Dedifferentiated amniotic fluid mesenchymal stem cell (primary cell): ENCODE data around the gene ERC2.

ENCODE experiments used
- DNase-seq: peaks from one replicate; pipeline ENCODE4 v3.0.0-alpha.2; 2016; ENCODE audit errors: extremely low spot score

Gene ERC2

DNA sequence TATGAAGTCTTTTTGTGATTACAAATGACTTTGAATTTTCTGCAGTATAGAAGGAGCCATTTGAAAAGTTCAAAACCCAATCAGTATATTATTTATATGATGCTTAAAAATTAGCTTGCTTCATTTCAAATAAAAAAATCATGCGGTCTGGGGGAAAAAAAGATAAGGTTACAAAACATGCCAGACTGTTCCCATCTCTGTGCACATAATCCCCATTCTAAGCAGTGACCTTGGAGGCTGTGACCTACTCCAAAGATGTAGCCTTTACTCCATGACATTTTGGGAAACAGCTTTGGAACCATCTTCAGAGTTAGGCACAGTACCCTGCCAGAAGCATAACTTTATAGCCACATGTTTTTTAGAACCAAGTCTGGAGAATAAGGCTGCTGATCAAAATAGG is 533.5 kb downstream of the ERC2 start:
- no peak for DNase-seq

DNA sequence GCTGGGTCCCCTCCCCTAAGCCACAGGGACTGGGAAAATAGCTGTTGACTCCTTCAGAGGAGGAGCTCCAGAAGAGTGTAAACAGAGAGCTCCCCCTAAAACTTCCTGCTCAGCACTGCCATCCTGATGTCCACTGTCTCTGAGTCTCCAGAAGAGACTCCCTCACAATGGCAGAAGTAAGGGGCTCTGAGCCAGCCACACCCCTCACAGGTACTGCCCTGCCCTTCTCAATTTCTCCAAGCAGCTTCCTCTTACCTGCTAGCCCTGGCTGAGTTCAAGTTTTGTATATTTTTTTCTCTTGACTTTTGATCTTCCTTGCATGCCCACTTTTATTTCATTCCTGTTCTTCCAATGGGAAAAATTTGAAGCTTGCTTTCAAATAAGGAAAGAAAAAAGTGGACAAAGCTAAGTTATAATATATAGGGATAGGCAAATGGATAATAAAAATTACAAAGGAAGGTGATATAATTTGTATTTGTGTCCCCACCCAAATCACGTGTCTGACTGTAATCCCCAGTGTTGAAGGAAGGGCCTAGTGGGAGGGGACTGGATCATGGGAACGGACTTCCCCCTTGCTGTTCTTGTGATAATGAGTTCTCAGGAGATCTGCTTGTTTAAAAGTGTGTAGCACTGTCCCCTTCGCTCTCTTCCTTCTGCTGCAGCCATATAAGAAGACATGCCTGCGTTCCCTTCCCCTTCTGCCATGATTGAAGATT is 539.0 kb downstream of the ERC2 start:
- DNase-seq: no peak

DNA sequence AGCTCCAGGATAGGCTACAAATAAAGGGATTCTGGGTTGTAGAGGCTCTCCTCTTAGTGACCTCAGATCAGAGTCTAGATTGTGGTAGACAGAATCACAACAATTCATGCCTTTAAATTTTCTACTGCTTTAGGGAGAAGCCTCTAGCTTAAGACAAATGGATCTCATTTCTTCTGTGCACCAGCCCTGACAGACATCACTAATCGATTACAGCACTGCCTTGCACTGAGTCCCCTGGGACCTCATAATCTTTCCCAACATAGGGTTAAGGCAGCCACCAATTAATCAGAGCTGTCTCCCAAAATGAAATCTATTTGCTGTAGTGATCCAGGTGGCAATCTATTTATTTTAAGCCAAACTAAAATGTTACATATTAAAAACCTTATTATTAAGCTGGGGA is 544.6 kb downstream of the ERC2 start:
- no peak for DNase-seq

DNA sequence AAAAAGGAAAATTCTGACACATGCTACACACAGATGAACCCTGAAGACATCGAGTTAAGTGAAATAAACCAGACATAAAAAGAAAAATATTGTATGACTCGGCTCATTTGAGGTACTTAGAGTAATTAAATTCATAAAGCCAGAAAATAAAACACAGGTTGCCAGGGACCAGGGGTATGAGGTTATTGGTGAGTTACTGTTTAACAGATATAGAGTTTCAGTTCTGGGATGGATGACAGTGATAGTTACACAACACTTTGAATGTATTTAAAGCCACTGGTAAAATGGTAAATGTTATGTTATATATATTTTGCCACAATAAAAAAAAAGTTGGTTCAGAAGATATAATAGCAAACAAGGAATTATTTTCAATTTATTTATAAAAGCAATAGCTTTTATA is 545.1 kb downstream of the ERC2 start:
- no peak for DNase-seq

DNA sequence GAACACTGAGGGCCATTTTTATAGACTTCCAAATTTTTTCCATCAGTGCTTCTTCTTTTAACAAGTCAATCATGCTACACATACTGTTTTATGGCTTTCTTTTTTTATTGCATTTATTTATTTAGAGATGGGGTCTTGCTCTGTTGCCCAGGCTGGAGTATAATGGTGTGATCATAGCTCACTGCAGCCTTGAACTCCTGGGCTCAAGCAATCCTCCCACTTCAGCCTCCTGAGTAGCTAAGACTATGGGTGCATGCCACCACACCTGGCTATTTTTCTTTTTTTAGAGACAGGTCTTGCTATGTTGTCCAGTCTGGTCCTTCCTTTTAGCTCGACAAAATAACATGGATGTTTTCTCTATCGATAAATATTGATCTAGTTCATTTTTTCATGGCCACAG is 555.4 kb downstream of the ERC2 start:
- no peak for DNase-seq

DNA sequence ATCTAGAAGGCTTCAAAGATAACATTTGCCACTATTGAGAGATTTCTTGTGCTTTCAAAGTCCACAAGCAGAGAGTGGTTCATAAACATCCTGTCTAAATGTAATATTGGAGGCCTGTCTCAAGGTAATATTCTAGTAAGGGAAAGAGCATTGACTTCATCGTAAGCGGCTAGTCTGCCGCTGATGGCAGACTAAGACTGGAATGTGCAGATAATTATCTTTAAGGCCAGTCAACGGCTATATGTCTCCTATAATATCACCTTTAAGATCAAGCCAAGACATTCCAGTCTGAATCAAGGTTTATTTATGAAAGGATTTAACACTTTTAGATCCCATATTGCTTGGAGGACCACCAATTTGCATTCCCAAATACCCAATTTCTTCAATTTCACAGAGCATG is 557.0 kb downstream of the ERC2 start:
- no peak for DNase-seq

DNA sequence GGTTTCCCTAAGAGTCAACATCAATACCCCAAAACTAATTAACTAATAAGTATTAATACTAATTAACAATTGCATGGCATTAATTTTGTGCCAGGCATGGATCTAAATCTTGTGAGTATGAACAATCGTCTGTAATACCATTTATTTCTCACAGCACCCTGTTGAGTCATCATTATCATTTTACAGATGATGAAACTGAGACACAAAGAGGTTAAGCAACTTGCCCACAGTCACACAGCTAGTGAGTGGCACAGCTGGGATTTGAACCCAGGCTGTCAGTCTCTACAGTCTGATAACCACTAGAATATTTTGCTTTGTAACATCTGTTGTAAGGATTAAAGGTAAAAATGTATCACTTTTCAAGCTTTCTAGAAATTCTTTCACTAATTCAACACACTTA is 557.7 kb downstream of the ERC2 start:
- DNase-seq: no peak

DNA sequence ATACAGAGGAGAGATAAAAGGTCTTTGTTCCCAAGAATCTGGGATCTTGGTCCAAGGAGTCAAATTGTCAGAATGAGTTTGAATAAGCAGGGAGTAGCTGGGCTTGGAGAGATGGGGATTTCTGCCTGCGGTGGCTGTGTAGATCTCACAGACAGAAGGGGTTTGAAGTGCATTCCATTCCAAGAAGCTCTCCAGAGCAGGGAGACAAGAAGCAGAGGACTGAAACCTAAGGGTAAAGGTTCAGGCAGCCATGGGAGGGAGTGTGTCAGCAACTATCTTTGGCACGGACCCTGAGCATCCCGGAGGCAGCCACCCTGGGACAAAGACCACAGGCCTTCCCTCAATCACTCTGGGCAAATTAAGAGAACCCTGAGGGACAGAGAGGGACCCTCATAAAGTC is 558.9 kb downstream of the ERC2 start:
- no peak for DNase-seq

DNA sequence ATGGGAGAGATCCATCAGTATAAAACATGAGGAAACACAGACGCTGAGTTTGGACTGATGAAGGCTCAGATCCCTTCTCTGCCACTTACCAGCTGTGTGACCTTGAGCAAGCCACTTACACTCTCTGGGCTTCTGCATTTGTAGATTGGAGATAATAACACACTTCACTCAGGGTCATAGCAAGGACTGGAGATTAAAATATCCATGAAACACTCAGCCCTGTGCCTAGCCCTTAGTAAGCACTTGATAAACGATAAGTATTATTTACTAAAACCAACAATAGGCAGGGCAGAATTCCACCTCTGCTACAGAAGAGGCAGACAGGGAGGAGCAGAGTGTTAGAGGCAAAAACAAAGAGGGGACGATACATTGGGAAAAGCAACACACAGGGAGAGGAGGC is 560.7 kb downstream of the ERC2 start:
- no peak for DNase-seq

DNA sequence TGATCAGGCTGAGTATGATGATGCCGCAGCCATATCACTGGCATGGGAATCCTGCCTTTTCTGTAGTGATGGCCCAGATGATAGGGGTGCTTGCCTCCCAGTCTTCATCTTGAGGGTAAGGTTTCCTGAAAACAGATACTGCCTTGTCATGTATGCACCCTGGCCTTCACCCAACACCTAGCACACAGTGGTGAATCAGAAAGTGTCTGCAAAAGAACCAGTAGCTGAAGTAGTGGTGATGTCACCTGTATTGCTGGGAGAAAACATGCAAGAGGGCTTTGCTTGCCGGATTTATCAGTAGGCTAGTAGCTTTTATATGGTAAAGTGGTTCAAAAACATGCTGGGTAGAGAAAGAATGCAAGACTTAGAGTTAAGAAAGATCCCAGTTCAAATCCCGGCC is 561.4 kb downstream of the ERC2 start:
- DNase-seq: no peak

DNA sequence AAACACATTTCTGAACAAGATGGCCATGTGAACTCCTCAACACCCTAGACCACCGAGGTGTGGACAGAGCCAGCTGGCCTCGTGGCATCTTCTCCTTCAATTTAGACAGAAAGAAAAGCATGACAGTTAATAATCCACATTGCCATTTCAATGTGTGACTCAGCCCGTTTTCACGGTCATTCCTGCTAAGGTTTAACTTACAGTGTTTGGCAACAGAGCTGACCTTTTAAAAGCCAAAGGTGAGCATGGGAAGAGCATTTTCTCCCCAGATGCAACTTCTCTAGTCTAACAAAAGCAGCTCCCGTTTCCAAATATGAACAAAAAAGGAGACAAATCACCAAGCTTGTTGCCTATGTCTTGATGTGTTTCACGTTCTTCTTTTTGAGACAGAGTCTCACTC is 563.6 kb downstream of the ERC2 start:
- no peak for DNase-seq

DNA sequence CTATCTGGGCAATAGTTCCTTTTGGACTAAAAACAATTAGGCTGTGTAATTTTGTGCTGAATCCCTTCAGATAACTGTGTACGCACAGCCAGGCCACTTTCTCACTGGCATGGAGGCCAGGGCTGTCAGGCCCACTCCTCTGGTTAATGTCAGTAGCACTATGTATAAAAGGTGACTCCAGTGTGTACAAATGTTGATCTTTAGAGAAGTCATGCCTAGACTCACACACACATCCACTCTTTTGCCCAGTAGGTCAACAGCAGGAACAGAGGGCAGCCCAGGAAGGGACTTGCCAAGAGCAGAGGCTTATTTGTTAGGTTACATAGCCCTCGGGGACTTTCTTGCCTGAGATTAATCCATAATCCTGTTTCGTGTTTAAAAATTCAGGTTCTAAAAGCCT is 564.6 kb downstream of the ERC2 start:
- no peak for DNase-seq

DNA sequence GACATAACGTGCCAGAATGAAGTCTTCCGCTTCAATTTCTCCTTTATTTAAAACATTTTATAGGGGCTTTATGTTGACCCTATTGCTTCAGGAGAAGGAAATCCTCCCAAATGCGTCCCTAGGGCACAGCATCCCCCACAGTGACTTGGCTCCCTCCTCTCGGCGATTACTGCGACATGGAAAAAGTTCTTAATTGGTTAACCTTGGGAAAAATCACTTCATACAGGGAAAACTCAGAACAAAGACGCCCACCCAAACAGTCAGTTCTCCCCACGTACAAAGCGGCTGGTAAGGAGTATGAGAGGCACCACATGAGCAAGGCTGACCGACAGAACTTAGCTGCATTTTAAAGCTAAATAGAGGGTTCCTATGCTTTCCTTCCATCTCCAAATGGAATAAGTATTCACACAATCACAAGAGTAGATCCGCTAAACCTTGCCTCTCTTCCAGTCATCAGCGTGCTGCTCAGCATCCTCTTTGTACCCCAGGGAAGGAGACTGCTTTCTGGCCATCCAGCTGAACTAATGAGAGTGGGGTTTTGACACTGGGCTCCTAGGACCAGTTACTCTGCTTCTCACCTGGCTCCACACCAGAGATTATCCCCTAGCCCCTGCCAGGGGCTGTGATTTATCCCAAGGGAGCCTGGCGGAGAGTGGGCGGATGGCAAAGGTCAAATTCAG is 565.9 kb downstream of the ERC2 start:
- no peak for DNase-seq

DNA sequence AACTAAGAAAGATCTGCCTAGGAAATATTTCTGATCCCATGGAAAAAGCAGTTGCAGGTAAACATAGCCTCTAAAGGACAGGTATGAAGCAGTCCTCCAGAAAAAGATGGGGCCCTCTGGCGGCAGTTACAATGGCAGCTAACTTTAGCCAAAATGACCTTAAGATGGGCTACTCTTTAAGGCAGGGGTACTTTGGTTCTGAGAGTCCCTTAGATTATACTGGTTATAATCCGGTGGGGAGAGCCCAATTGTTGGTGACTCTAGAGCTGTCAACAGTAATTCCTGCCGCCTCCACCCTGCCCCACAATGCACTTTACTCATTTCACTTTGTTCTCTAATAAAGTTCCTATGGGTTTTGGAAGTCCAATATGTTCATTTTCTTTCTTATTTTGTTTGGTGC is 568.4 kb downstream of the ERC2 start:
- DNase-seq: no peak

DNA sequence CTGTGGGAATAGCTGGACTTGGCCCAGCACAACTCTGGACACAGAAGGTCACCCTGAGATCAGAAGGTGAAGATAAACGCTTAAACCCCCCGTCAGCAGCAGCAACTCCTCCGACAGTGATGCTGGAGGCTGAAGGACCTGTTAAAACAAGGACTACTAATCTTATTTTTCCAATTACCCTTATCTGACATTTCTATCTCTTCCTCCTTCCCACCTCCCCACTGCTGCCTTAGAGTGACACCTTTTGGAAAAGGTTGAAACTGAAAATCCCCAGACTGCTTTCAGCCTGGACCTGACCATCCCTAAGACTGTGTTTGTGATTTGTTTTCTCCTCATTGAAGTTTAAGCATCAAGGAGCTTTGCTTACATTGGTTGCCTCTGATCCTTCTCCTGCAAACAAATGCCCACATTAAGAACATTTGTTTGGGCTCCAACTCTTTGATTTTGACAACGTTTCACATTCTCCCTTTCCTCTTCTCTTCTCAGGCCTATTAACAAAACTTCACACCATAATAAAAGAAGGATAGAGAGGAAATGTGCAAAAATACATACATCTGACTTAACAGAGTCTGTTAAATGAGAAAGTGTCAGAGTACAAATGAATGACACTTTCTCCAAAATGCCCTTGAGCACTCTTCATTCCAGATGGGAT is 570.6 kb downstream of the ERC2 start:
- no peak for DNase-seq

DNA sequence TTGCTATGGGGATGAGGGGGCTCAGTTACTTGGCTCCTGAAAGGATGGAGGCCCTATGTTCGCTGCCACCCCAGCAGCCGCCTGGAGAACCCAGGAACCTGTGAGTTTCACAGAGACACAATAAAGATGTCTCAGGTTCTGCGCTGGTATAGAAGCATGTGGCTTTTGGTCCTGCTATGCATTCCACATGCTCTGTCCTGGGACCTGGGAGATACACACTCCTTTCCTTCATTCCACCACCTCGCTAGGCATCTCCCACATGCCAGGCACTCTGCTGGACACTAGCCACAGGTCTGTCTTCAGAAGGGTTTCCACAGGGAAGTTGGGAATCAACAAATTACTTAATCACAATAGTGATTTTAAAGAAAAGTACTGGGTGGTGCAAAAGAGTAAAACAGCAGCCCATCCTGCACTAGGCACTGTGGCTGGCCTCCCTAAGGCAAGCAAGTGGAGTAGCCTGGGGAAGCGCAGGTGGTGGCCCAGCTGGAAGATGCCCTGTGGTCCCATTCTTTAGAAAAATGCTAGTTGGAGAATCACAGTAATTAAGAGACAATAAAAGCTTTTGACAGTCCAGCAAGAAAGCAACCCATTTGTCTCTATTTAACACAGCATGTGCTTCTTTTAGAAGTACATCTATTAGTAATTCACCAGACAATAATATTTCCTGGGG is 572.2 kb downstream of the ERC2 start:
- no peak for DNase-seq

DNA sequence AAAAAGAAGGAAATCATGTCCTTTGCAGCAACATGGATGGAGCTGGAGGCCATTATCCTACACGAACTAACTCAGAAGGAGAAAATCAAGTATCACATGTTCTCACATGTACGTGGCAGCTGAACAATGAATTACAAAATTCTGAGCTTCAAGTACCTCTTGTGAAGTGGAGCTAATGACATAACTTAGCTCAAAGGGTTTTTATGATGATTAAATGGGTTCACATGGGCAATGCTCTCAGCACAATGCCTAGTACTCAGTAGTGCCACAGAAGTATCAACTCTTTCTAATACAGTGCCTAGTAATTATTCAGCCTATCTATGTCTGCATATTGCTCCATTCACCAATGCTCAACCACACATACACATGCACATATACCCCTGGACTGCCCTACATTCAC is 573.7 kb downstream of the ERC2 start:
- no peak for DNase-seq

DNA sequence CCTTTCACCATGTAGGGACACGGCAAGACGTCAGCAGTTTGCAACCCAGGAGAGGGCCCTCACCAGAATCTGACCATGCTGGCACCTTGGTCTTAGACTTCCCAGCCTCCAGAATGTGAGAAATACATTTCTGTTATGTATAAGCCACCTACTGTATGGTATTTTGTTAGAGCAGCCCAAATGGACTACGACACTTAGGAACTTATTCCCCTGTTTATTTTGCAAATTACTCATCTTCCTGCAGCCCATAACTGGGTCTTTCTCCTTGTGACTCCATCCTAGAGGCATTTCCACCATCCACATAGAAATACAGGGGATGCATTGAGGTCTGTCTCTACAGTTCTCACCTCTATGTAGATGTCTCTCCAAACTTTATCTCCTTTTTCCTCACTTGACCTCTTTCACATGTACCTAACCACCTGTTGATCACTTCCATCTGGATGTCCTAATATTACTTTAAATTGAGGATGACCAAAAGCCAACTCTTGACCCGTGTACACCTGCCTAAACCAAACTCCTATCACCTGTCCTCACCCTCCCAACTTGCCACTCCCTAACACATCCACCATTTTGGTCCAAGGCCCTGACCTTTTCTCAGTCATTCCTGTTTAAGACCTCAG is 575.1 kb downstream of the ERC2 start:
- no peak for DNase-seq

DNA sequence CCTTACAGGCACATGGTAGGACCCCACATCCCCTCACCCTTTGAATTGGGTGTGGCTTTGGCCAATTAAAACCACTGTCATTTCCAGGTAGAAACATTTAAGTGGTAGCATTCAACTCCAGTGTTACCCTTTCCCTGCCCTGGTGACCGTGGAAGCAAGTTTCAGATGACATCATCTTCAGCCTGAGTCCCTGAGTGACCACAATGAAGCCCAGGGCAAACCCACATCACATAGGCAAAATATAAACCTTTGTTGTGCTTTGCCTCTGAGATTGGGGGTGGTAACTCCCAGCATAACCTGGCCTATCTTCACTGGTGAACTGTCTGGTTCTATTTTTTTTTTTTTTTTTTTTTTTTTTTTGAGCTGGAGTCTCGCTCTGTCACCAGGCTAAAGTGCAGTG is 577.2 kb downstream of the ERC2 start:
- DNase-seq: no peak

DNA sequence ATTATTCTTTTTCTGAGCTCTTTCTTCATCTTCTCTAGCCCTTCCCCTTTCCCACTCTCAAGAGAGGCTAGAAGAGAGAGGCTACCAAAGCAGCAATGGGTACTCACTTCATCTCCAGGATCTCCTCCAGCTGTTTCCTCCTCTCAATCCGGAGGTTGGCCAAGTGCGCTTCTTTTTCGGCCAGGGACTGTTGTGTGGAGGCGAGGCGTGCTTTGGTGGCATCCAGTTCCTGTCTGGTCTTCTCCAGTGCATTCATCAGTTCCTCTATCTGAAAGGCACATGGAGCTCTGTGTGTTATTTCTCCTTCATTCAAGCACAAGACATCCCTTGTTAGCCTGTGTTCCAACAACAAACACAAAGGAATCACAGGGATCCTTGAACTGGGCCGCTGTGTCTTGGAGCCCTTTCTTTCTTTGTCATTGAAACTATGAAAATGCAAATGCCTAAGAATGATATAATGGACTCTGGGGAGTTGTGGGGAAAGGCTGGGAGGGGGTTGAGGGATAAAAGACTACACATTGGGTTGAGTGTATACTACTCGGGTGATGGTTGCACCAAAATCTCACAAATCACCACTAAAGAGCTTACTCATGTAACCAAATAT is 579.9 kb downstream of the ERC2 start:
- no peak for DNase-seq

DNA sequence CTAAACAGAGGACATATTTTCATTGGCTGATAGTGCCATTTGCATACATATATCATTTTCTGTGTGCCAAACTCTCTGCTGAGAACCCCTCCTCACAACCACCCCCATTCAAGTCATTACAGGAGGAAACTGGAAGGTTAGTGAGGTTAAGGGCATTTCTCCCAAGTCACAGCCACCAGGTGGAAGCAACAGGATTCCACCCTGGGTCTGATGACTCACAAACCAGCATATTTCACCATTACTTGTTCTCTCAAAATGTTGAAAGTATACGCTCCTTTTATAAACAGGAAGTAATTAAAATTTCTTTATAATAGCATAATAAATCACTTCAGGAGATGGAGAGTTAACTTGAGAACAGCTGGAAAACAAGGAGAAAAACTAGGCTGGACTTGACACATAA is 582.5 kb downstream of the ERC2 start:
- no peak for DNase-seq
